Measurements from ENCODE around the gene SSC4D. TPM values are rescaled to one million over a fixed set of nuclear protein-coding genes. Genes with fewer than 3 reads are reported as not detected.
"Not testable (repeated sequence)": the region's sequence is repeated elsewhere in the genome, so short reads cannot be mapped to it uniquely, and the experiment has no call there.

SSC4D gene
- 1 to 10 TPM in 2 of 3 donors, not detected in 1; 1.9 to 2.6 TPM for total RNA-seq

DNA sequence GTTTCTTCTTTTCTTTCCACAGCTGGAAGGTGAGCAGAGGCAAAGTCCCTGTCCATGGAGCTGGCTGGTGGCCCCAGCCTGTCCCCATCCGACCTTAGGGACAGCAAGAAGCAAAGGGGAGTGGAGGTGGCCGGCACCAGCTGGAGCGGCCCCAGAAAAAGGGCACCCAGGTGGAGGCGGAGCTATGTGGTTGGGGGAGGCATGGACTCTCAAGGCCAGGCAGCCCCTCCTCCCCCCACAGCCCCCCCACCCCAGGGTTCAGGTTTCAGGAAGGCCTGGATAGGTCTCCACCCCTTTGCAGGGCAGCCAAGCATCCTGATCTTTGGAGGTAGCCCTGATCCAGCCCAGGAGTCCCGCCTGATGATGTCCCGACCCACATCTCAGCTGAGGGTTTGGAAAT lies at the start of gene SSC4D:
Gene SSC4D (minus strand): TSS at position 161 of the 400 bp plus-strand sequence. CDS start 5,258 bp downstream, outside the sequence.
- Histone ChIP-seq H3K27ac (no peak within 1 kb of the TSS), H3K4me3 (no peak within 1 kb of the TSS), H3K27me3 (no peaks in the 10 kb centered on the region), H3K9me3 (no peaks in the 10 kb centered on the region), H3K4me1 (no peaks in the 10 kb centered on the region), H3K36me3 (no peaks in the 10 kb centered on the region)
- TF ChIP-seq POLR2AphosphoS5 (IDR thresholded peaks at IDR 0.05) = no peak
- TF ChIP-seq, protein P1, sequence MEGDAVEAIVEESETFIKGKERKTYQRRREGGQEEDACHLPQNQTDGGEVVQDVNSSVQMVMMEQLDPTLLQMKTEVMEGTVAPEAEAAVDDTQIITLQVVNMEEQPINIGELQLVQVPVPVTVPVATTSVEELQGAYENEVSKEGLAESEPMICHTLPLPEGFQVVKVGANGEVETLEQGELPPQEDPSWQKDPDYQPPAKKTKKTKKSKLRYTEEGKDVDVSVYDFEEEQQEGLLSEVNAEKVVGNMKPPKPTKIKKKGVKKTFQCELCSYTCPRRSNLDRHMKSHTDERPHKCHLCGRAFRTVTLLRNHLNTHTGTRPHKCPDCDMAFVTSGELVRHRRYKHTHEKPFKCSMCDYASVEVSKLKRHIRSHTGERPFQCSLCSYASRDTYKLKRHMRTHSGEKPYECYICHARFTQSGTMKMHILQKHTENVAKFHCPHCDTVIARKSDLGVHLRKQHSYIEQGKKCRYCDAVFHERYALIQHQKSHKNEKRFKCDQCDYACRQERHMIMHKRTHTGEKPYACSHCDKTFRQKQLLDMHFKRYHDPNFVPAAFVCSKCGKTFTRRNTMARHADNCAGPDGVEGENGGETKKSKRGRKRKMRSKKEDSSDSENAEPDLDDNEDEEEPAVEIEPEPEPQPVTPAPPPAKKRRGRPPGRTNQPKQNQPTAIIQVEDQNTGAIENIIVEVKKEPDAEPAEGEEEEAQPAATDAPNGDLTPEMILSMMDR (IDR thresholded peaks at IDR 0.05) = no peak
- TF ChIP-seq POLR2A (IDR thresholded peaks at IDR 0.05) = no peak
- intact Hi-C loops (cut with DNase I; ENCODE audit: low total_unique reads) = no loop called here
- no peak for DNase-seq (ENCODE audit: low spot score in 2 of 2)

DNA sequence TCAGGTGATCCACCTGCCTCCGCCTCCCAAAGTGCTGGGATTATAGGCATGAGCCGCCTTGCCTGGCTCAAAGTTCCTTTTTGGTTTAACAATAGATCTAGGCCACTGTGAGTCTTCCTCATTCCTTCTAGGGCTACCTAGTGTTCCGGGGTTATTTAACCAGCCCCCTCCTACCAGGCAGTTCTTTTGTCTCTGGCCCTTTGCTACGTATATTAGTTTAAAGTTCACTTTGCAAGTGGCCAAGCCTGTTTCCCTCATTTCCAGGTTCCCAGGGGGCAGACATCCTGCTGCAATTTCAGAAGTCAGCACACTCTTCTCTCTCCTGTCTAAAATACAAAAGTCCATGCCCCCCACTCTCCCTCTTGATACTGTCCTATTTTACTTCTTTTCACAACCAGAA lies 49.0 kb upstream of the SSC4D start:
- H3K27ac ChIP-seq; H3K9me3 ChIP-seq; H3K36me3 ChIP-seq; H3K4me3 ChIP-seq; H3K4me1 ChIP-seq; H3K27me3 ChIP-seq; intact Hi-C loops (cut with DNase I; ENCODE audit: low total_unique reads); DNase-seq (ENCODE audit: low spot score in 2 of 2): not testable (repeated sequence)

DNA sequence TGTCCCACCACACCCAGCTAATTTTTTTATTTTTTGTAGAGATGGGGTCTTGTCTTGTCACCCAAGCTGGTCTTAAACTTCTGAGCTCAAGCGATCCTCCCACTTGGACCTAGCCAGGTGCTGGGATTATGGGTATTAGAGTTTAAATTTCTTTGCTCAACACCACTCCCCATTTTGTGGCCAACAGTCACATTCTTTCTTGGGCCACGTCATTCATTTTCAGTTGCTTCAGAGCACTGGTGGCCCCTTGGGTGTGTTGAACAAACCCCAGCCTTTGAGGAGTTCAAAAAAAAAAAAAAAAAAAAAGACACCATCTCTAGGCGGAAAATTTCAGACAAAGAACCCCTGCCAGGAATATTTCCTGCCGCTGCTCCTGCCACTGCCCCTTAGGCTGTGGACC lies 47.5 kb upstream of the SSC4D start:
- H3K27ac ChIP-seq; H3K27me3 ChIP-seq; DNase-seq (ENCODE audit: low spot score in 2 of 2); H3K36me3 ChIP-seq; H3K4me3 ChIP-seq; intact Hi-C loops (cut with DNase I; ENCODE audit: low total_unique reads); H3K4me1 ChIP-seq; H3K9me3 ChIP-seq: not testable (repeated sequence)

DNA sequence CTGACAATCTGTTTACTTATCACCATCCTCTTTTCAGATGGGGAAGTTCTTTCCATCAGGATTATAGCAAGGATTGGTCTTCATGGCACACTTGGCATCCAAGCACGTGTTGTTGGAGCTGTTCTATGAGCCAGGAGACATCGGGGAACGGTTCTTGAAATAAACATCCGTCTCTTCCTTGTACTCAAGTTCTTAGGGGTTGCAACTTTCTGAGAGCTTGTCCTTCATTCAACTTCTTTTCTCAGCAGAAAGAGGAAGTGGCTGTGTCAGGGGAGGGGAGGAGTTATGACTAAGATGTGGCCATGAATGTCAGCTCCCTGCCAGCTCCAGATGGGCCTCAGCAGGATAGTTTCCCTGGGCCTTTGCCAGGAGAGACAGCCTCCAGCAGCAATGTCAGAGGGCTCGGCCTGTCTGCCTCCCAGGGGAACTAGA lies 36.1 kb upstream of the SSC4D start:
- DNase-seq (ENCODE audit: low spot score in 2 of 2); H3K27me3 ChIP-seq; H3K4me3 ChIP-seq; H3K36me3 ChIP-seq; H3K9me3 ChIP-seq; intact Hi-C loops (cut with DNase I; ENCODE audit: low total_unique reads); H3K4me1 ChIP-seq: not testable (repeated sequence)
- peak overlapping the region; percentile 15 to 65 for H3K27ac ChIP-seq

DNA sequence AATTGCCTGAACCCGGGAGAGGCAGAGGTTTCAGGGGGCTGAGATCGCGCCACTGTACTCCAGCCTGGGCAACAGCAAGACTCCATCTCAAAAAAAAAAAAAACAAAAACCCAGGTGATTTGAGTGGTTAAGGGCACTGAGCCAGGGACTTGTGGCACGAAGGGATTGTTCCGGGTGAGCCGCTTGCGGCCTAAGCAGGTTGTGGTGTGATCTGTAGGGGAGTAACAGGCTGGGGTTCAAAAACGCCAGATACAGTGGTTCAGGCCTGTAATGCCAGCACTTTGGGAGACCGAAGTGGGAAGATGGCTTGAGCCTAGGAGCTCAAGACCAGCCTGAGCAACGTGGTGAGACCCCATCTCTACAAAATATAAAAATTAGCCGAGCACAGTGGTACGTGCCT lies 34.3 kb upstream of the SSC4D start:
- peak overlapping the region in 1 of 2 donors; percentile 61 for H3K27ac ChIP-seq
- H3K9me3 ChIP-seq; H3K36me3 ChIP-seq; intact Hi-C loops (cut with DNase I; ENCODE audit: low total_unique reads); H3K4me3 ChIP-seq; DNase-seq (ENCODE audit: low spot score in 2 of 2); H3K4me1 ChIP-seq; H3K27me3 ChIP-seq: not testable (repeated sequence)

DNA sequence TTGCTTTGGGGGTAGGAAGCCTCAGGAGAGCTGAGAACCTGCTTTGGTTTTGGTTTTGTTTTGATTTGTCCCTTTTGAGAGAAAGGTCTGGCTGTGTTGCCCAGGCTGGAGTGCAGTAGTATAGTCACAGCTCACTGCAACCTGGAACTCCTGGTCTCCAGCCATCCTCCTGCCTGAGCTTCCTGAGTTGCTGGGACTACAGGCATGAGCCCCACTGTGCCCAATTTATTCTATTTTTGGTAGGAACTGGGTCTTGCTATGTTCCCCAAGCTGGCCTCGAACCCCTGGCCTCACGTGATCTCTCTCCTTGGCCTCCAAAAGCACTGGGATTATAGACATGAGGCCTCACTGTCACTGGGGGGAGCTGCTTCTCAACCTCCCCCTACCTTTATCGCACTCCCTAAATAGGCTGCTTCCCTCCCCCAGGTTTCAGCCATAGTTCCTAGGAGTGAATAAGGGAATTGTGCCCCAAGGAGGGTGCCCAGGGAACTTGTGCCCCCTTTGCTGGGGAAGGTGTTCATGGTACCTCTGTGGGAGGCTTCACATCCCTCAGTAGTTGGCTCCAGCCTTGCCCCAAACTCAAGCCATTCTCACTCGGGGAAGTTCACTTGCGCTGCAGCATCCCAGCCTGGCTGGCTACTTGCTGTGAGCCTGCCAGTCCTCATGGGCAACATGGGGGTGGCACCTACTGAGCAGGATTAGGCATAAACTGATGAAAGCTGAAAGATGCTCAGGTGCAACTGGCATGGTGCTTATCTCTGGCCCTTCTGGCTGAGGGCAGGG lies 33.4 kb upstream of the SSC4D start:
- H3K27ac ChIP-seq; H3K27me3 ChIP-seq; H3K36me3 ChIP-seq; intact Hi-C loops (cut with DNase I; ENCODE audit: low total_unique reads); DNase-seq (ENCODE audit: low spot score in 2 of 2); H3K4me3 ChIP-seq; H3K4me1 ChIP-seq; H3K9me3 ChIP-seq: not testable (repeated sequence)

DNA sequence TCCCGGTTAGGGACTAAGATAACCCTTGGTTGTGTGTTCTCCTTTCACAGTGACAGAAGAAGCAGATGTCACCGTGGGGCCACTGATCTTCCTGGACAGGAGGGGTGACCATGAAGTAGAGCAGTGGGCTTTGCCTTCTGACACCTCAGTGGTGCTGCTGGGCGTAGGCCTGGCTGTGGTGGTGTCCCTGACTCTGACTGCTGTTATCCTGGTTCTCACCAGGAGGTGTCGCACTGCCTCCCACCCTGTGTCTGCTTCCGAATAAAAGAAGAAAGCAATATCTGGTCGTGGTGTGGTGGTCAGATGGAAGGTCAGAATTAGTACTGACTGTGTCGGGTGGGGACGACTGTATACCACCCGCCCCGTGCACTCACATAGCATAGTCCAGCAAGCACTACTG lies 32.3 kb upstream of the SSC4D start:
- intact Hi-C loops (cut with DNase I; ENCODE audit: low total_unique reads); H3K27me3 ChIP-seq; H3K4me3 ChIP-seq; DNase-seq (ENCODE audit: low spot score in 2 of 2); H3K9me3 ChIP-seq; H3K27ac ChIP-seq; H3K36me3 ChIP-seq; H3K4me1 ChIP-seq: not testable (repeated sequence)

DNA sequence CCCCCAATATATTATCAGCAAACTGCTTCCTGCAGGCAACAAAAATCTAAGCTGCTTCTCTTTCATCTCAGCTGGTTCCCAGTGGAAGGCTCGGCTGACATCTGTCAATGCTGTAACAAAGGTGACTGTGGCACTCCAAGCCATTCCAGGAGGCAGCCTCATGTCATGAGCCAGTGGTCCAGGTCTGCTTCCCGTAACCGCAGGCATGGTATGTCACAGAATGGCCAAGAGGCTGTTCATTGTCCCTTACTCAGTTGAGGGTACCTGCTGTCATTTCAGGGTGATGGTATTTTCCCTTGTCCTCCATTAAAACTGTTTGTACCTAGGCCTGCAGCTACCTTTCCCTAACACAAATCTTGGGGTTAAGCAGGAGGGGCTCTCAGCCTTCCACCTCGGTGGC lies 30.9 kb upstream of the SSC4D start:
- intact Hi-C loops (cut with DNase I; ENCODE audit: low total_unique reads); H3K27ac ChIP-seq; H3K4me1 ChIP-seq; H3K4me3 ChIP-seq; DNase-seq (ENCODE audit: low spot score in 2 of 2); H3K9me3 ChIP-seq; H3K27me3 ChIP-seq; H3K36me3 ChIP-seq: not testable (repeated sequence)

DNA sequence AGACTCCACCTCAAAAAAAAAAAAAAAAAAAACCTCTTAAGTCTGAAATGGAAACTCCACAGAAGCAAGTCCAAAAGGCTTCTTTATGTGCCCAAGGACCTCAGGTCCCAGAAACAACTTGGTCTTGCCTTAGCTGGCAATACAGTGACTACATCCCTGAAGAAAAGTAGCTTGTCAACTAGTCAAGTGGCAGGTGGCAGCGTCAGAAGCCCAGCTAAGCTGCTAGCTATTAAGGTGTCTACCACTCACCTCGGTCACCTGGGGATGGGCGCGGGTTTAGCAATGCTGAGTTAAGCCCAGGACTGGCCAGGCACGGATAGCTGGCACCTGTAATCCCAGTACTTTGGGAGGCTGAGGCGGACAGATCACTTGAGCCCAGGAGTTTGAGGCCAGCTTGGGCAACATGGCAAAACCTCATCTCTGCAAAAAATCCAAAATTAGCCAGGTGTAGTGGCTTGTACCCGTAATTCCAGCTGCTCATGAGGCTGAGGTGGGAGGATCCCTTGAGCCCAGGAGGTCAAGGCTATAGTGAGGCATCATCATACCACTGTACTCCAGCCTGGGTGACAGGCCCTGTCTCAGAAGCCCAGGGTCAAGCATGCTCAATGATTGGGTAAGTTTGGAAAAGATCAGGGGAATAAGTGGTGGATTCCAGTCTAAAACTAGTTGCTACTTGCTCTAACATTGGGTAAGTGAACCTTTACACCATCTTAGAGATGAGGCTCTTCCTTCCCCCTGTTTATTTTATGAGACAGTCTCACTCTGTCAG lies 29.8 kb upstream of the SSC4D start:
- H3K36me3 ChIP-seq; H3K27me3 ChIP-seq; H3K4me1 ChIP-seq; H3K4me3 ChIP-seq; intact Hi-C loops (cut with DNase I; ENCODE audit: low total_unique reads); H3K9me3 ChIP-seq; H3K27ac ChIP-seq; DNase-seq (ENCODE audit: low spot score in 2 of 2): not testable (repeated sequence)
